ENCODE data around the gene DUSP16. TPM values are rescaled to one million over a fixed set of nuclear protein-coding genes. Genes with fewer than 3 reads are reported as not detected.
"Not testable (repeated sequence)": the region's sequence is repeated elsewhere in the genome, so short reads cannot be mapped to it uniquely, and the experiment has no call there.

The DUSP16 gene
- total and polyA plus RNA-seq, 2 of the 8 experiments (the other 6 are each of a cell fraction or from before 2014, with no cell fraction given): 31.6 to 55.9 TPM

GRCh38 chr12:12572659-12573058 lies 10.0 kb upstream of the DUSP16 start (continued):
- TF ChIP-seq CTCF (IDR thresholded peaks at IDR 0.05; ENCODE audit: control extremely low read depth in 1 of 3, insufficient read depth in 1 of 3, low read depth in 1 of 3, low read length in 3 of 3) (no peak), BCL11A (IDR thresholded peaks at IDR 0.05; ENCODE audit: low read depth in 2 of 2, low read length in 2 of 2) (no peak), CTBP2 (IDR thresholded peaks at IDR 0.05; ENCODE audit: borderline replicate concordance, insufficient read depth, insufficient read length, low read length) (no peak), KDM5A (IDR thresholded peaks at IDR 0.05; ENCODE audit: low read length) (no peak), HDAC6 (IDR thresholded peaks at IDR 0.05; ENCODE audit: low read depth, low read length) (no peak), RXRA (IDR thresholded peaks at IDR 0.05; ENCODE audit: insufficient read depth, low read depth, low read length) (no peak)

- H3K27me3 ChIP-seq (replicated peaks in 1 of 4; ENCODE audit: control insufficient read depth in 3 of 4, extremely low read depth in 1 of 4, insufficient read depth in 3 of 4, low read length in 3 of 4); H4K20me1 ChIP-seq (replicated peaks in 1 of 2; ENCODE audit: control insufficient read depth in 1 of 2, insufficient read depth in 2 of 2, low read length in 2 of 2); H2BK5ac ChIP-seq (ENCODE audit: low read depth, low read length); H3K23me2 ChIP-seq (ENCODE audit: low read depth, low read length); H2BK20ac ChIP-seq (ENCODE audit: low read length); H3K56ac ChIP-seq (replicated peaks; ENCODE audit: insufficient read length, low read depth, low read length); FAIRE-seq; H4K5ac ChIP-seq (ENCODE audit: insufficient read length, low read depth, low read length); H2BK12ac ChIP-seq (ENCODE audit: low read depth, low read length); H3K23ac ChIP-seq (ENCODE audit: insufficient read length); H3K4me2 ChIP-seq (ENCODE audit: insufficient read depth in 1 of 2, low read depth in 2 of 2, low read length in 2 of 2); H2AFZ ChIP-seq (ENCODE audit: low read length); H3K4me3 ChIP-seq (ENCODE audit: extremely low read depth in 1 of 4, insufficient read depth in 2 of 4, low read depth in 3 of 4, low read length in 4 of 4); H4K91ac ChIP-seq (replicated peaks; ENCODE audit: insufficient read length, low read length); CTCF ChIA-PET (ENCODE audit: partially characterized antibody); H3K4ac ChIP-seq (replicated peaks; ENCODE audit: insufficient read length, low read depth, low read length); H3K36me3 ChIP-seq (ENCODE audit: control insufficient read depth in 2 of 4, insufficient read depth in 4 of 4, low read length in 3 of 4); H3K9ac ChIP-seq (replicated peaks in 1 of 4; ENCODE audit: extremely low read depth in 1 of 4, low read depth in 3 of 4, low read length in 3 of 4); H3K14ac ChIP-seq (ENCODE audit: insufficient read length); H3K27ac ChIP-seq (ENCODE audit: low read depth, low read length); H2AK5ac ChIP-seq (ENCODE audit: low read depth, low read length); POLR2A ChIA-PET (ENCODE audit: partially characterized antibody); H4K8ac ChIP-seq (ENCODE audit: extremely low read depth, insufficient read depth, low read length); DNase-seq (ENCODE audit: low read depth in 1 of 2, low spot score in 2 of 2); H2BK15ac ChIP-seq (ENCODE audit: low read length); H3K79me2 ChIP-seq (ENCODE audit: control insufficient read depth in 1 of 2, insufficient read depth in 2 of 2, low read length in 2 of 2); H3K79me1 ChIP-seq (ENCODE audit: low read depth, low read length); H2BK120ac ChIP-seq (replicated peaks; ENCODE audit: low read depth, low read length); H3K18ac ChIP-seq (ENCODE audit: extremely low read depth, low read length): not testable (repeated sequence)
- H3K9me3 ChIP-seq (ENCODE audit: insufficient read depth in 2 of 2, low read depth in 1 of 2, low read length in 1 of 2): peaks cover 4 to 13% of the 10 kb centered on the region in 2 experiments; a peak in 2 of 4 replicates
- H3K4me1 ChIP-seq (replicated peaks in 1 of 4; ENCODE audit: control insufficient read depth in 3 of 4, insufficient read depth in 4 of 4, low read length in 3 of 4): peaks cover 0 to 10% (median 5%) of the 10 kb centered on the region in 4 experiments; a peak in 3 of 7 replicates
- whole genome bisulfite sequencing, 2 experiments (ENCODE audit: extremely low coverage in 1 of 2, insufficient coverage in 1 of 2, insufficient read length in 1 of 2, insufficient replicate concordance in 2 of 2, low coverage in 1 of 2, low lambda C conversion rate in 2 of 2, missing lambda C conversion rate in 1 of 2): 93% methylated on average over 7 of the region's 32 CpGs; no CpG with 5 or more reads in 1 of the 2 experiments
Measured at GRCh38 chr12:12565971-12566370, 3.3 kb upstream of the DUSP16 start.
